Dendritic cell treated with granulocyte-macrophage colony-stimulating factor and Interleukin-4, amounts not matched to agents 40 ng/mL and 50 ng/mL, for 4 days (primary cell): ENCODE data around the gene CA5A.
"Not testable (repeated sequence)": the region's sequence is repeated elsewhere in the genome, so short reads cannot be mapped to it uniquely, and the experiment has no call there.

Experiments
- H3K27ac Mint-ChIP-seq: one replicate; pipeline ENCODE4 v1.8.0; 2022; ENCODE audit warnings: mild to moderate bottlenecking, mixed read lengths
- H3K27me3 Mint-ChIP-seq: one replicate; pipeline ENCODE4 v1.8.0; 2022; ENCODE audit warnings: mild to moderate bottlenecking, mixed read lengths
- H3K36me3 Mint-ChIP-seq: one replicate; pipeline ENCODE4 v1.8.0; 2022; ENCODE audit warnings: low read depth, mixed read lengths
- H3K4me1 Mint-ChIP-seq: one replicate; pipeline ENCODE4 v1.8.0; 2022; ENCODE audit warnings: low read depth, mixed read lengths
- H3K4me3 Mint-ChIP-seq: one replicate; pipeline ENCODE4 v1.8.0; 2022; ENCODE audit warnings: mild to moderate bottlenecking, moderate library complexity, mixed read lengths
- H3K9me3 Mint-ChIP-seq: one replicate; pipeline ENCODE4 v1.8.0; 2022; ENCODE audit warnings: mixed read lengths
- intact Hi-C: fragments of 100-400 bp; cut with micrococcal nuclease; formaldehyde crosslinking; loops from one replicate; pipeline ENCODE4 v1.15.0; 2022

The CA5A gene

DNA sequence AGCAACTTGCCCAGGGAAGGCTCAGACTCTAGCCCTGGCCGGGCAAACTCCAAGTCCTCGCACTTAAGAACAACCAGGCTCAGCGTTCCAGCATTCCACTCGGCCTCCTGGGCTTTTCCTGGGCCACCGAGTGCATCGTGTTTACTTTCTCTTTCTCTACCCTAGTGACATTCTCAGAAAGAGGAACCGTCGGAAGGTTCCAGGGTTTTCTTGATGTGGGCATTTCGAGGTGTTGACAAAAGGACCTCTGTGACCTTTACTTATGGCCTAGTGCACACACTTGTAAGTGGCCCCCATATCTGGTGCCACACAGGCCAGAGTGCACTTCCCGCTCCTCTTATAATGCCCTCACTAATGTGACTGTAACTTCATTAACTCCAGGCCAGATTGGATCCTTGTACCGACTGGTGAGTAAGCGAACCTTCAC is 11.8 kb upstream of the CA5A start:
- peaks cover 5% of the 10 kb centered on the region for H3K27me3 Mint-ChIP-seq
- no peaks in the 10 kb centered on the region for H3K9me3 Mint-ChIP-seq
- H3K4me1 Mint-ChIP-seq: peaks cover 55% of the 10 kb centered on the region
- H3K4me3 Mint-ChIP-seq: peak overlapping the region; percentile 41
- intact Hi-C loops: no loop called here
- H3K27ac Mint-ChIP-seq: peak overlapping the region; percentile 89
- H3K36me3 Mint-ChIP-seq: peaks cover 13% of the 10 kb centered on the region

DNA sequence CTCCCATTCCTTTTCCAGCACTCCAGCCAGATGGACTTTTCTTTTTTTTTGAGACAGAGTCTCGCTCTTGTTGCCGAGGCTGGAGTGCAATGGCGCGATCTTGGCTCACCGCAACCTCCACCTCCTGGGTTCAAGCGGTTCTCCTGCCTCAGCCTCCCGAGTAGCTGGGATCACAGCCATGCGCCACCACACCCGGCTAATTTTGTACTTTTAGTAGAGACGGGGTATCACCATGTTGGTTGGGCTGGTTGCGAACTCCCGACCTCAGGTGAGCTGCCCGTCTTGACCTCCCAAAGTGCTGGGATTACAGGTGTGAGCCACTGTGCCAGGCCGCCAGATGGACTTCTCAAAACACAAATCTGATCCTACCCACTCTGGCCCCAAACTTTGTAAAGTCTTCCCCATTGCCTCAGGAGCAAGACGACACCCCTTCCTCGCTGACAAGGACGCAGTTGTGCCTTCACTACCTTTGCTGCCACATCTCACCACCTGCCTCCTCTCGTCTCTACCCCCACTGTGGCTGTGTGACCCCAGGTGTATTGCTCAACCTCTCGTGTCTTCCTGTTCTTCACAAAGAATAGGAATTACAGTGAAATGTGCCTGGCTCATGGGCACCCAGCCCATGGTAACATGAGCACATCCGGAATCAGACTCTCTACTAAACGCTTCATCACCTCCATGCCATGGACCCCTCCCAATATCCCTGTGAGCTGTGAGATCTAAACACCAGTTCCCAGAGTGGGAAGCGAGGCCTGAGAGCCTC is 11.2 kb upstream of the CA5A start:
- H3K4me1 Mint-ChIP-seq: peaks cover 53% of the 10 kb centered on the region
- intact Hi-C loops: no loop called here
- peak overlapping the region; percentile 89 for H3K27ac Mint-ChIP-seq
- H3K4me3 Mint-ChIP-seq: peak overlapping the region; percentile 41
- H3K27me3 Mint-ChIP-seq: peaks cover 5% of the 10 kb centered on the region
- peaks cover 9% of the 10 kb centered on the region for H3K36me3 Mint-ChIP-seq
- no peaks in the 10 kb centered on the region for H3K9me3 Mint-ChIP-seq

DNA sequence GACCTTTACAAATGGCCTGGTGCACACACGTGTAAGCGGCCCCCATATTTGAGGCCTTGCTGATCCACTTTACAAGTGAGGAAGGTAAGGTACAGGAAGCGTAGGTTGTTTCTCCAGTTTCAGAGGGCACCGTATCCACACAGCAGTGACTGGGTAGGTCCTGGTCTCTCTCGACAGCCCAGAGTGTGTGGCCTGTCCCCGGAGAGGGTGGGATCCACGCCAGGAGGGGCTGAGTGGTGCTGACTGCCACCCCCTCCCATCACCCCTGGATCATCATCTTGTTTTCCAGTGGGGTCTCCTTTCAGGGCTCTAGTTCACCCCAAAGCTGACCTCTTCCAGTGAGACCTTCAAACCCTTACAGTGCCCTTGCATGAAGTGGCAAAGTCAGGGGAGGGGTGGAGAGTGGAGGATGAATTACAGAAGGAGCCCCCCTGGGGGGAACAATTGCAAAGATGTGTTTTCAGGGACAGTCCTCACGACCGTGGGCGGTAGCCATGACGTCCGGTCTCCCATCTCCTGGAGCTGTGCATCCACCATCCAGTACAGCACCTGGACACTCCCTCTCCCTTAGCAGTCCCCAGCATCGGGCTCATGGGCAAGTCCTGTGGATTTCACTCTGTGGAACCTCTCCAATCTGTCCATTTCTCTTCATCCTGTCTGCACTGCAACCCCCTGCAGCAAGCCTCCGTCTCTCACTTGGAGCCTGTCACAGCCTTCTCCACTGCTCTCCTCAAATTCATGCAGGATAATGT is 10.4 kb upstream of the CA5A start:
- H3K36me3 Mint-ChIP-seq: peaks cover 1% of the 10 kb centered on the region
- H3K27me3 Mint-ChIP-seq: peaks cover 5% of the 10 kb centered on the region
- H3K9me3 Mint-ChIP-seq: no peaks in the 10 kb centered on the region
- H3K4me1 Mint-ChIP-seq: peaks cover 46% of the 10 kb centered on the region
- H3K27ac Mint-ChIP-seq: no peak overlapping the region
- H3K4me3 Mint-ChIP-seq: no peak overlapping the region
- intact Hi-C loops: no loop called here

DNA sequence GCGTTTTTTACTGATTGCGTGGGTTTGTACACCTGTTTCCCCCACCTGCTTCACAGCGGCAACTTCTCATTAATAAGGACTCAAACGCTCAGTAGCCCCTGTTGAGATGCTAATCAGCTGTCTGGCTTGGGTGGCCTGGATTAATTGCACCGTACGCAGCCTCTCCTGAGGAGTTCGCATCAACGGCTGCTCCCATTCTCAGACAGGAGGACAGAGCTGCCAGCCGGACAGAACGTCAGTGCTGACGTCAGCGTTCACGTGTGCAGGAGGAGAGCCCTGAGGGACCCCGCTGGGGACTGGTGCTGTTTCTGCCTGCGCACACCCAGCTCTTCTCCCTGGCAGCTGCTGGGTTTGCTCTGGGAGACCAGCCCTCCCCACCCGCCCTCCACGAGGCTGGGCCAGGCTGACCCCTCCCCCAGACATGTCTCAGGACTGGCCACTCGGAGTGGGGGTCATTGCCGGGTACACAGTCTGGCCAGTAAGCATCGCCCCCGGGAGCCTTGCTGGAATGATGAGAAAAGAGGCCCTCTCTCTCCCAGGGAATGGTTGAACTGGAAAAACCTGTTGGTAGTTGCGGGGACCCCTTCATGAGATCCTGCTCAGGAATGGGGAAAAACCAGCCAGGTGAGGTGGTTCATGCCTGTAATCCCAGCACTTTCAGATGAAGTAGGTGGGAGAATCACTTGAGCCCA is 9.2 kb upstream of the CA5A start:
- H3K4me3 Mint-ChIP-seq: peak overlapping the region; percentile 10
- H3K4me1 Mint-ChIP-seq: peaks cover 46% of the 10 kb centered on the region
- intact Hi-C loops: no loop called here
- peaks cover 5% of the 10 kb centered on the region for H3K27me3 Mint-ChIP-seq
- H3K9me3 Mint-ChIP-seq: no peaks in the 10 kb centered on the region
- no peaks in the 10 kb centered on the region for H3K36me3 Mint-ChIP-seq
- H3K27ac Mint-ChIP-seq: no peak overlapping the region

DNA sequence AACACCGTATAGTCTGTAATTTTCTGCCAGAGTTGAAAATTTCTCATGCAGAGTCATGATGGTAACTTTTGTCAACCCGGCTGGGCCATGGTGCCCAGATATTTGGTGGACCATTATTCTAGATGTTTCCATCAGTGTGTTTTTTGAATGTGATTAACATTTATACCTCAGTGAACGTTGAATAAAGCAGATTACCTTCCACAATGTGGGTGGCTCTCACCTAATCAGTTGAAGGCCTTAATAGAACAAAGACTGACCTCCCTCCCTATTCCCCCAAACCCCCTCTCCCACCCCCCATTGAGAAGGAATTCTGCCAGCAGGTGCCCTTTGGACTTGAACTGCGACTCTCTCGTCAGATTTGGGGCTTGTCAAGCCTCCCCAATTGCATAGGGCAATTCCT is 6.4 kb upstream of the CA5A start:
- Mint-ChIP-seq H3K4me1 (peaks cover 36% of the 10 kb centered on the region), H3K27ac (no peak overlapping the region), H3K9me3 (no peaks in the 10 kb centered on the region), H3K27me3 (peaks cover 16% of the 10 kb centered on the region), H3K36me3 (no peaks in the 10 kb centered on the region), H3K4me3 (no peak overlapping the region)
- intact Hi-C loops: no loop called here

DNA sequence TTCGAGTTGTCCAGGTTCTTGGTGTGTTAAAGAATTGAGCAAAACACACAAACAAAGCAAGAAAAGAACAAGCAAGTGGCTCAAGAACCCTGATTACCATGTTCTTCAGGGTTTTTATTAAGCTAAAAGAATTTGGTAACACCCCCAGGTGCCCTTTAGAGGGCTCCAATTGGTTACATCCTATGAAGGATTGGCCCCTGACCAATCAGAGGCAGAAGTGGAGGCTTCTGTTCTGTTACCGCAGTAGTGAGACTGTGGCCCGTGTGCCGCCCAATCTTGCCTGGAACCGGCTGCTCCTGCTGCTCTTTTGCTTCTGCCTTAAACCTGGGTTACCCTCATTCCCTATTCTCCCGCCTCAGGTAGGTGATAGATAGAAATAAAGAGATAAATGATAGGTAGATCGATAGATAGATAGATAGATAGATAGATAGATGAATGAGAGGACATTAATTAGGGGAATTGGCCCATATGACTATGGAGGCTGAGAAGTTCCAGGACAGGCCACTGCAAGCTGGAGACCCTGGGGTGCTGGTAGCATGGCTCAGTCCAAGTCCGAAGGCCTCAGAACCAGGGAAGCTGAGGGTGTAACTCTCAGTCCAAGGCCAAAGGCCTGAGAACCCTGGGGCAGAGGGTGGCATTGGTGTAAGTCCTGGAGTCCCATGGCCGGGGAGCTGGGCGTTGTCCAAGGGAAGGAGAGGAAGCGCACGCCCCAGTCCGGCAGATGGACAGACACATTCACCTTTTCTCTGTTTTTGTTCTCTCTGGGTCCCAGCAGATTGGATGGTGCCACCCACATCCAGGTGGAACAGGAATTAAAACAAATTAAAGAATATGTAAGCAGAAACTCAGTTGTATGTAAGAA is 3.5 kb upstream of the CA5A start:
- peaks cover 20% of the 10 kb centered on the region for H3K27me3 Mint-ChIP-seq
- intact Hi-C loops: no loop called here
- no peaks in the 10 kb centered on the region for H3K9me3 Mint-ChIP-seq
- no peaks in the 10 kb centered on the region for H3K36me3 Mint-ChIP-seq
- H3K4me1 Mint-ChIP-seq: peaks cover 16% of the 10 kb centered on the region
- no peak overlapping the region for H3K4me3 Mint-ChIP-seq
- no peak overlapping the region for H3K27ac Mint-ChIP-seq

DNA sequence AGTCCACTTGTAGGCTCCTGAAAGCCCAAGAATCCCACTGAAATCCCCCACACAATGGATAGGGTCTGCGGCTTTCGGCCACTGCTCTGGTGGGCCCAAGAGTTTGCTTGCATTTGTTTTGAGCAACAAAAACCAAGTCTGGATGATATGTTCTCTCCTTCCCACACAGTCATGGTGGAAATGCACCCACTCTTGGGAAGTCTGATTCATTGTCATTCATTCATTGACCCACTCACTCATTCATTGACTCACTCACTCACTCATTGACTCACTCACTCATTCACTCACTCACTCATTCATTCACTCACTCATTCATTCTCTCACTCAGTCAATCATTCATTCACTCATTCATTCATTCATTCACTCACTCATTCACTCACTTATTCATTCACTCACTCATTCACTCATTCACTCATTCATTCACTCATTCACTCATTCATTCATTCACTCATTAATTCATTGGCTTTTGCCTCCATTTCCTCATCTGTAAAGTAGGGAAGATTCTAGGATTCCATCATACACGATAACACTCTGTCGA is 2.2 kb upstream of the CA5A start:
- peaks cover 21% of the 10 kb centered on the region for H3K27me3 Mint-ChIP-seq
- no peak overlapping the region for H3K27ac Mint-ChIP-seq
- intact Hi-C loops: no loop called here
- H3K9me3 Mint-ChIP-seq: no peaks in the 10 kb centered on the region
- peaks cover 15% of the 10 kb centered on the region for H3K4me1 Mint-ChIP-seq
- no peak overlapping the region for H3K4me3 Mint-ChIP-seq
- H3K36me3 Mint-ChIP-seq: no peaks in the 10 kb centered on the region

DNA sequence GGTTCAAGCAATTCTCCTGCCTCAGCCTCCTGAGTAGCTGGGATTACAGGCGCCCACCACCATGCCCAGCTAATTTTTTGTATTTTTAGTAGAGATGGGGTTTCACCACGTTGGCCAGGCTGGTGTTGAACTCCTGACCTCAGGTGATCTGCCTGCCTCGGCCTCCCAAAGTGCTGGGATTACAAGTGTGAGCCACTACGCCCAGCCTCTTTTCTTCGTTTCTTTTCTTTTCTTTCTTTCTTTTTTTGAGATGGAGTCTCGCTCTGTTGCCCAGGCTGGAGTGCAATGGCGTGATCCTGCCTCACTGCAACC is 858 bp upstream of the CA5A start:
- Mint-ChIP-seq H3K27me3 (peaks cover 23% of the 10 kb centered on the region), H3K4me1 (peaks cover 15% of the 10 kb centered on the region)
- H3K36me3 Mint-ChIP-seq, H3K9me3 Mint-ChIP-seq, intact Hi-C loops, H3K27ac Mint-ChIP-seq, H3K4me3 Mint-ChIP-seq: not testable (repeated sequence)

DNA sequence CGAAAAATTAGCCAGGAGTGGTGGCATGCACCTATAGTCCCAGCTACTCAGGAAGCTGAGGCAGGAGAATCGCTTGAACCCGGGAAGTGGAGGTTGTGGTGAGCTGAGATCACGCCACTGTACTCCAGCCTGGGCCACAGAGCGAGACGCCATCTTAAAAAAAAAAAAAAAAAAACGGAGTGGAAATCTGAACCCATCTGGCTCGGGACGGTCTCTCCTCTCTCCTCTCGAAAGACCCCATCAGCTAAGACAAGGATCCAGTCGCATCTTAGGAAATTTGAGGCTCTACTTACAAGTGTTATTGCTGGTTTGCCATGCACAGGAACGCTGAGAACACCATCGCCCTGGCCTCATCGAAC is 334 bp downstream of the CA5A start:
- intact Hi-C loops, H3K27ac Mint-ChIP-seq, H3K4me3 Mint-ChIP-seq, H3K9me3 Mint-ChIP-seq, H3K36me3 Mint-ChIP-seq: not testable (repeated sequence)
- H3K4me1 Mint-ChIP-seq: peaks cover 15% of the 10 kb centered on the region
- peaks cover 27% of the 10 kb centered on the region for H3K27me3 Mint-ChIP-seq

DNA sequence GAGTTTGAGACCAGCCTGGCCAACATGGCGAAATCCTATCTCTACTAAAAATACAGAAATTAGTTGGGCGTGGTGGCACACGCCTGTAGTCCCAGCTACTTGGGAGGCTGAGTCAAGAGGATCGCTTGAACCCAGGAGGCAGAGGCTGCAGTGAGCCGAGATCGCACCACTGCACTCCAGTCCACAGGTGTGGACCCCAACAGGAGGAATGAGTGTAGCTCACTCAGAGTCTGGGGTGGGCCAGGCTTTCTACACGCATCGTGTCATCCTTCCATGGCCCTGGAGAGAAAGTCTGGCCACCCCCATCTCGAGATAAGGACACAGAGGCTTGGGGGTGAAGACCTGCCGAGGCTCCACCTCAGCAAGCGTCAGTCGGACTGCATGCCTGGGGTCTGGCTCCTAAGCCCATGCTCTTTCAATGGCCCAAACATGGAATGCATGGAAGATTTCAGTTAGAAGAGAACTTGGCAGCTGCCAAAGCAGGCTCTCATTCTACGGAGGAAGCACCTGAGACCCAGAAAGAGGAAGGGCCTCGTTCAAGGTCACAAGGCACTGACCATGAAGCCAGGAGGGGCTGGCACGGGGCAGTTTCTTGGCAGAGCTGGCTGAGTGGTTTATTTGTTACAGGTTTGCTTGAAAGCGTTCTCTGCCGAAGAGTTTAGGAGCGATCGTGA is 1.4 kb downstream of the CA5A start:
- H3K36me3 Mint-ChIP-seq, H3K4me3 Mint-ChIP-seq, H3K4me1 Mint-ChIP-seq, H3K27ac Mint-ChIP-seq, intact Hi-C loops, H3K9me3 Mint-ChIP-seq: not testable (repeated sequence)
- H3K27me3 Mint-ChIP-seq: peaks cover 32% of the 10 kb centered on the region

DNA sequence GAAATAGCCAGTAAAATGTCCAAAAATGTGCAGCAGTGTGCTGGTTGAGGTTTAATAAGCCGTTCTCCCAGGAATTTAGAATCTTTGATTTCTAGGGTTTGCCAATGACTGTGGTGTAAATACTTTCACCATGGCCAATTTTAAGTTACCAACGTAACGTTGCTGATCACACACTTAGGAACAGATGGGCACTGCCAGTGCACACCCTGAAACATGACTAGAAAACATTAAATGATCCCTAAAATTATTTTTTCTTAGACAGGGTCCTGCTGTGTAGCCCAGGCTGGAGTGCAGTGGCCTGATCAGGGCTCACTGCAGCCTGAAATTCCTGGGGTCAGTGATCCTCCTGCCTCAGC is 3.2 kb downstream of the CA5A start:
- Mint-ChIP-seq H3K4me3 (no peak overlapping the region), H3K4me1 (peaks cover 6% of the 10 kb centered on the region)
- intact Hi-C loops: no loop called here

DNA sequence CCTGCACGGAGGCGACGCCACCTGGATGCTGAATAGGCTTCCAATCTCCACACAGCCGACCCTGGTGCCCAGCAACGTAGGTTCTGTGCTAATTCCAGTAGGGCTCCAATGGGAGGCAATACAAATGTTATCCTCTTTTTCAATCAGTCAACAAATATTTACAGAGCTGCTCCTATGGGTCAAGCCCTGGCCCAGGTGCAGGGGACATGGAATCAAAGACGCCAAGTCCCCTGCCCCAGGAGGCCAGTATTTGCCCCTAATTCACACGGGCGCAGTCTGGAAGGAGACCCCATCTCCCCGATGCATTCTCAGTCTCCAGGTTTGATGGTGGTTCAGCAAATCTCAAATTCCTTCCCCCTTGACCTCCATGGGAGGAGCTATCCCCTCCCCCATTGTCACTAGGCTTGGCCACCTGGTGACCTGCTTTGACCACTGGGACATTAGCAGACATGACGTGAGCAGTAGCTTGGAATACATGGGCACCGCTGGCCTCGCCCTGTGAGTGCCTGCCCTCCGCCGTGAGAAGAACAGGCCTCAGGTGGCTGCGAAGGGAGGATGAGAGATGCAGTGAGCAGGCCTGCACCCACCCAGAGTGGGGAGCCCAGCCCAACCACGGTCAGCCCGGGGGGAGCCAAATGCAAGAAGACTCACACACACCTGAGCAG is 3.7 kb downstream of the CA5A start:
- H3K27me3 Mint-ChIP-seq: peaks cover 29% of the 10 kb centered on the region
- H3K36me3 Mint-ChIP-seq, H3K4me3 Mint-ChIP-seq, H3K27ac Mint-ChIP-seq, H3K9me3 Mint-ChIP-seq, H3K4me1 Mint-ChIP-seq, intact Hi-C loops: not testable (repeated sequence)

More for the DNA sequence above, 3.2 kb downstream of the CA5A start:
- Mint-ChIP-seq H3K27me3 (peaks cover 25% of the 10 kb centered on the region), H3K36me3 (no peaks in the 10 kb centered on the region), H3K9me3 (no peaks in the 10 kb centered on the region), H3K27ac (no peak overlapping the region)

DNA sequence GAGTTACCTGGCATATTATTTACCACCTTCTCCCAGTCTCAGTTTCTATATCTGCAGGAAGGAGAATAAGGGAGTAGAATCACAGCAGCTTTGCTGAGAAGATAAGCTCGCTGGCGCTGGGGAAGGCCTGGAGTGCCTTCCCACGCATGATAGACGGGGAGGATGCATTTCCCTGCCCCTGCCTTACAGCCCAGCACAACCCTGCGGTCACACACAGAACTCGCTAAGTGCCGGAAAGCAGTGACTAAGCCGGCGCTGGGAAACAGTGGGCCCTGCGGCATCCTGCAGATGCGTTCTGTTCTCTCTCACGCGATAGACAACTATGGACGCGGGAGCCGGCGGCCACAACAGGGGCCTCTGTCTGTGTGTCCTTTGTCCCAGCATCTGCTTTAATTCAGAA is 4.8 kb downstream of the CA5A start:
- intact Hi-C loops: no loop called here
- Mint-ChIP-seq H3K27me3 (peaks cover 37% of the 10 kb centered on the region), H3K36me3 (no peaks in the 10 kb centered on the region), H3K9me3 (no peaks in the 10 kb centered on the region), H3K4me1 (peaks cover 15% of the 10 kb centered on the region), H3K4me3 (no peak overlapping the region), H3K27ac (no peak overlapping the region)
